Vagina (tissue), 2 donors: ENCODE measurements around the gene ARHGAP24. TPM values are rescaled to one million over a fixed set of nuclear protein-coding genes. Genes with fewer than 3 reads are reported as not detected.

Experiments used
- DNase-seq, 2 donors: peaks; one replicate each; pipeline ENCODE4 v3.0.0-alpha.2; 2017; ENCODE audit errors: extremely low spot score in 2 of 2
- H3K27ac ChIP-seq: fragments of 200-600 bp; sonication (generic); one replicate; pipeline ENCODE4 v1.5.1; 2019
- H3K27me3 ChIP-seq: fragments of 200-600 bp; sonication (generic); one replicate; pipeline ENCODE4 v1.5.1; 2019
- H3K36me3 ChIP-seq, 2 donors: fragments of 200-600 bp; sonication (generic); one replicate each; pipeline ENCODE4 v1.5.1; 2017 to 2019
- H3K4me1 ChIP-seq: fragments of 200-600 bp; sonication (generic); one replicate; pipeline ENCODE4 v1.5.1; 2019
- H3K4me3 ChIP-seq, 2 donors: fragments of 200-600 bp; sonication (generic); 1 replicate in 1 of 2; 2 replicates in 1 of 2; pipeline ENCODE4 v1.5.1; 2016 to 2019
- H3K9me3 ChIP-seq: fragments of 200-600 bp; sonication (generic); one replicate; pipeline ENCODE4 v1.5.1; 2019
- POLR2A ChIP-seq, 2 donors: fragments of 450-650 bp; IDR thresholded peaks; one replicate each; pipeline ENCODE4 v1.6.1; 2017; ENCODE audit warnings: antibody characterized with exemption in 2 of 2, mild to moderate bottlenecking in 2 of 2, moderate library complexity in 2 of 2
- POLR2AphosphoS5 ChIP-seq, 2 donors: sonication (generic); formaldehyde crosslinking; IDR thresholded peaks; one replicate each; pipeline ENCODE4 v1.9.0; 2017; ENCODE audit warnings: antibody characterized with exemption in 2 of 2, mild to moderate bottlenecking in 2 of 2, low read depth in 1 of 2; ENCODE audit not compliant: insufficient read depth in 1 of 2
- intact Hi-C: fragments of 100-400 bp; cut with DNase I; formaldehyde crosslinking; loops from one replicate; pipeline ENCODE4 v1.15.1; 2023
- total RNA-seq: library from RNA; depleted of rRNA; stranded (reverse); fragments of >200 nt; gene quantifications from one replicate; pipeline ENCODE4 v1.2.3, GENCODE V29; 2016
- TF ChIP-seq, protein P1 (sequence below), 3 experiments: fragments of 450-650 bp in 2 of 3; fragments of 200-600 bp in 1 of 3; sonication (generic) in 1 of 3; IDR thresholded peaks; one replicate each; pipeline ENCODE4 v1.5.1; 2017 to 2019; ENCODE audit warnings: antibody characterized with exemption in 3 of 3, mild to moderate bottlenecking in 2 of 3, moderate library complexity in 2 of 3

Gene ARHGAP24
- total RNA-seq, 1 donor from 2014 or later: 40.0 TPM

DNA sequence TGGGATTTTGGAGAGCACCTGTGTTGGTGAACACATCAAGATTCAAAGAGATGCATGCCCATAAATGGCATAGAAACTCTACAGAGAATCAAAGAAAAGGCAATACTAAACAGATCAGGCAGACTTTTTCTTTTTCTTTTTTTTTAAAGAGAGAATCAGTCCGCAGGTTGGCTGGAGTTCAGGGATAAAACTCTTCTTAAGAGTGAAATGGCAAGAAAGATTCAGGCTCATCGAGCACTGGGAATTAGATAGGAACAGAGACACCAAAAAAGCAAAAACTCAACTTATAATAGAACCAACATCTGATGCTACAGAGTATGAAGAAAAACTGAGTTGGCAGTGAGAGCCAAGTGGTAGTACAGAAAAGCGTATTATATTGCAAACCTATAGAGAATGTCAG is 314.3 kb downstream of the ARHGAP24 start:
- H3K27ac ChIP-seq: no peak overlapping the region
- H3K9me3 ChIP-seq: no peaks in the 10 kb centered on the region
- TF ChIP-seq POLR2A (IDR thresholded peaks at IDR 0.05) (no peak), POLR2AphosphoS5 (IDR thresholded peaks at IDR 0.05; ENCODE audit: insufficient read depth in 1 of 2, low read depth in 1 of 2) (no peak)
- TF ChIP-seq, protein P1, sequence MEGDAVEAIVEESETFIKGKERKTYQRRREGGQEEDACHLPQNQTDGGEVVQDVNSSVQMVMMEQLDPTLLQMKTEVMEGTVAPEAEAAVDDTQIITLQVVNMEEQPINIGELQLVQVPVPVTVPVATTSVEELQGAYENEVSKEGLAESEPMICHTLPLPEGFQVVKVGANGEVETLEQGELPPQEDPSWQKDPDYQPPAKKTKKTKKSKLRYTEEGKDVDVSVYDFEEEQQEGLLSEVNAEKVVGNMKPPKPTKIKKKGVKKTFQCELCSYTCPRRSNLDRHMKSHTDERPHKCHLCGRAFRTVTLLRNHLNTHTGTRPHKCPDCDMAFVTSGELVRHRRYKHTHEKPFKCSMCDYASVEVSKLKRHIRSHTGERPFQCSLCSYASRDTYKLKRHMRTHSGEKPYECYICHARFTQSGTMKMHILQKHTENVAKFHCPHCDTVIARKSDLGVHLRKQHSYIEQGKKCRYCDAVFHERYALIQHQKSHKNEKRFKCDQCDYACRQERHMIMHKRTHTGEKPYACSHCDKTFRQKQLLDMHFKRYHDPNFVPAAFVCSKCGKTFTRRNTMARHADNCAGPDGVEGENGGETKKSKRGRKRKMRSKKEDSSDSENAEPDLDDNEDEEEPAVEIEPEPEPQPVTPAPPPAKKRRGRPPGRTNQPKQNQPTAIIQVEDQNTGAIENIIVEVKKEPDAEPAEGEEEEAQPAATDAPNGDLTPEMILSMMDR (IDR thresholded peaks at IDR 0.05): no peak
- no peaks in the 10 kb centered on the region for H3K36me3 ChIP-seq
- intact Hi-C loops: no loop called here
- DNase-seq: no peak
- peaks cover 37% of the 10 kb centered on the region for H3K4me1 ChIP-seq
- H3K4me3 ChIP-seq: no peak overlapping the region
- no peaks in the 10 kb centered on the region for H3K27me3 ChIP-seq

DNA sequence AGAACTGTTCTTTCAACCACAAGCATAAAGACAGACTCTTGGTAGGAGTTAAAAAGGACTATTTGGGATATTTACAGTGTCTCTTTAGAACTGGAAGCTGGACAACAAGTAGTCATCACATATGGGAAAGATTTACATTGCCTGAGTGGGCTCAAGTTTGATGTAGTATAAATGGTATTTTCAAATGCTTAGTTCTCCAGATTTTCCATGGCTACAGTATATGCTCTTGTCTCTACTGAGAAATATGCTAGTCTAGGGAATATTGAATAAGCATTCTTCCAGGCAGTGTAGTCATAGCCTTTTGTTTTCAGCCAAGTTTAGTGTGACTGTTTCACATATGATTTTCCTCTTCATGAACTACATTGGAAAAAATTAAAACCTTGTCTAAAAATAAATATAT is 315.6 kb downstream of the ARHGAP24 start:
- TF ChIP-seq POLR2A (IDR thresholded peaks at IDR 0.05): no peak
- no peak for TF ChIP-seq POLR2AphosphoS5 (IDR thresholded peaks at IDR 0.05; ENCODE audit: insufficient read depth in 1 of 2, low read depth in 1 of 2)
- TF ChIP-seq, protein P1 (IDR thresholded peaks at IDR 0.05): no peak

DNA sequence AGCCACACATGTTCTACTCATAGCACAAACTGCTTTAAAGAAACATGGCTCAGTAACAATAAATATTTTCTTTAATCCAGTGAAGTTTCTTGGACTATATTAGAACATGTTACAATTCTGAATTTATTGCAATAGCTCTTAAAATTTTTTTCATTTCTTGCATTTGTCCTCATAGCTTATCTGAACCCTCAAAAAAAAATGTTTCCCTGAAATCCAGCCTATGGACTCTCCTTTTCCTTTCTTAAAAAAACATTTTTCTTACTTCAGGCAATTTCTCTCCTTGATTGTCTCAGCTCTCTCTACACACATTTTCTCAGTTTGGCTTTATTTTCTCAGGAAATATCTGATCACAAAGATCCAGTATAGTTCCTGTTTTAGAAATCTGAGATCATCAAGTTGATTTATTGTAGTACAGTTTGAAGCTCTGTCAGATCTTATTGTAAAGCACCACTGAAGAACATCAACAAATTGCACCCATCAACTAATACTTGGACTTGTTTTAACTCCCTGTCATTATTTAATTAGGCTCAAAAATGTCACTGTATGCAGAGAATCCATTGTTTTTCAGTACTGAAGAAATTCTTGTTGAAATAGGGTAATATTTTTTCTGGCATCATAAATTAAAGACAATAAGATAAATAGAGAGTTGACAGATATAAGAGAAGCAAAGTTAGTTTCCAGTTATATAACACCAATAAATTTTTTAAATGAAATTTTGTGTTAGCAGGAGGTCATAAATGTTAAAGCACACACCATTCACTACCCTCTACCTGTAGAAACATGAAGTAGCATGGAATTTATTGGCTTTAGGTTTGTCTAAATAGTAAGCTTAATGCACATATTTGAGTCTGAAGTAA is 317.7 kb downstream of the ARHGAP24 start:
- DNase-seq: no peak
- peaks cover 28% of the 10 kb centered on the region for H3K4me1 ChIP-seq

More for the DNA sequence above, 315.6 kb downstream of the ARHGAP24 start:
- Histone ChIP-seq H3K4me1 (peaks cover 37% of the 10 kb centered on the region), H3K9me3 (no peaks in the 10 kb centered on the region), H3K27me3 (no peaks in the 10 kb centered on the region), H3K4me3 (no peak overlapping the region), H3K36me3 (no peaks in the 10 kb centered on the region), H3K27ac (no peak overlapping the region)
- intact Hi-C loops: no loop called here
- no peak for DNase-seq

DNA sequence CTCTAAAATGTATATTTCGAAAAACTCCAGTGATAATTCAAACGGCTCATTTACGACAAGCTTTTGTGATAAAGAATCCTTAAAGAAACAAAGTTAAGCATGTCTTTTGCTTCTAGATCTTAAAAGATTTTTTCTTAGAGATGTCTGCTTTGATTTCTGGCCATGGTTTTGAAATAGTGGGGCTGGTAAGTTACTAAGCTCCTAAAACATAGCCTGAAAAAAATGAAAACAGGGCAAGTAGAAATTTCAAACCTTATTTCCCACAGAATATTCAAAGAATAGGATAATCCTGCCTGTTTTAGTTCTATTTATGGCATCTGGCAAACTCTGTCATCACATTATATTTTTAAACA is 318.3 kb downstream of the ARHGAP24 start:
- intact Hi-C loops: no loop called here
- Histone ChIP-seq H3K9me3 (no peaks in the 10 kb centered on the region), H3K27ac (no peak overlapping the region), H3K4me3 (no peak overlapping the region), H3K36me3 (no peaks in the 10 kb centered on the region), H3K4me1 (peaks cover 27% of the 10 kb centered on the region), H3K27me3 (no peaks in the 10 kb centered on the region)
- TF ChIP-seq POLR2AphosphoS5 (IDR thresholded peaks at IDR 0.05; ENCODE audit: insufficient read depth in 1 of 2, low read depth in 1 of 2) (no peak), POLR2A (IDR thresholded peaks at IDR 0.05) (no peak)
- TF ChIP-seq, protein P1 (IDR thresholded peaks at IDR 0.05): no peak
- no peak for DNase-seq

More for the DNA sequence above, 317.7 kb downstream of the ARHGAP24 start:
- no peak overlapping the region for H3K27ac ChIP-seq
- TF ChIP-seq POLR2AphosphoS5 (IDR thresholded peaks at IDR 0.05; ENCODE audit: insufficient read depth in 1 of 2, low read depth in 1 of 2) (no peak), POLR2A (IDR thresholded peaks at IDR 0.05) (no peak)
- TF ChIP-seq, protein P1 (IDR thresholded peaks at IDR 0.05): no peak
- H3K36me3 ChIP-seq: no peaks in the 10 kb centered on the region
- intact Hi-C loops: no loop called here
- H3K27me3 ChIP-seq: no peaks in the 10 kb centered on the region
- H3K9me3 ChIP-seq: no peaks in the 10 kb centered on the region
- no peak overlapping the region for H3K4me3 ChIP-seq
